ENCODE measurements around the gene ADGRB2.

Gene ADGRB2

GRCh38 chr1:31782421-31783410 is 18.6 kb upstream of the ADGRB2 start:
- no peak for DNase-seq

- DNase-seq: no peak
Measured at GRCh38 chr1:31781756-31782371, 17.7 kb upstream of the ADGRB2 start.

GRCh38 chr1:31781138-31781755 is 17.1 kb upstream of the ADGRB2 start:
- no peak for DNase-seq

- DNase-seq: no peak
Measured at GRCh38 chr1:31780632-31781031, 16.5 kb upstream of the ADGRB2 start.

- no peak for DNase-seq
Measured at GRCh38 chr1:31779687-31780086, 15.5 kb upstream of the ADGRB2 start.

GRCh38 chr1:31778763-31779488 is 14.8 kb upstream of the ADGRB2 start:
- DNase-seq: no peak

- DNase-seq: no peak
Measured at GRCh38 chr1:31776516-31776915, 12.4 kb upstream of the ADGRB2 start.

- DNase-seq: no peak
Measured at GRCh38 chr1:31776032-31776431, 11.9 kb upstream of the ADGRB2 start.

- DNase-seq: no peak
Measured at GRCh38 chr1:31775210-31775999, 11.3 kb upstream of the ADGRB2 start.

GRCh38 chr1:31774495-31774894 is 10.4 kb upstream of the ADGRB2 start:
- no peak for DNase-seq

GRCh38 chr1:31773861-31774260 is 9.7 kb upstream of the ADGRB2 start:
- DNase-seq: no peak

GRCh38 chr1:31772669-31773248 is 8.6 kb upstream of the ADGRB2 start:
- no peak for DNase-seq

- DNase-seq: no peak
Measured at GRCh38 chr1:31771891-31772668, 7.9 kb upstream of the ADGRB2 start.

- DNase-seq: no peak
Measured at GRCh38 chr1:31769720-31770390, 5.7 kb upstream of the ADGRB2 start.

- no peak for DNase-seq
Measured at GRCh38 chr1:31768939-31769704, 5.0 kb upstream of the ADGRB2 start.

- DNase-seq: no peak
Measured at GRCh38 chr1:31768407-31768907, 4.3 kb upstream of the ADGRB2 start.

- DNase-seq: no peak
Measured at GRCh38 chr1:31767225-31767624, 3.1 kb upstream of the ADGRB2 start.

- no peak for DNase-seq
Measured at GRCh38 chr1:31765516-31765915, 1.4 kb upstream of the ADGRB2 start.

GRCh38 chr1:31765041-31765467 is 914 bp upstream of the ADGRB2 start:
- no peak for DNase-seq

Measured in NCI-H2107 (cell line).